ENCODE data around the gene RNF31.

Gene RNF31

GRCh38 chr14:24159777-24160498 lies 12.6 kb downstream of the RNF31 start:
- DNase-seq (ENCODE audit: low spot score) = no peak

- DNase-seq (ENCODE audit: low spot score) = no peak
These were observed 13.2 kb downstream of the RNF31 start for GRCh38 chr14:24160499-24160849.

- DNase-seq (ENCODE audit: low spot score) = peak; percentile 90
These were observed 13.8 kb downstream of the RNF31 start, which contains the start of gene IRF9 for GRCh38 chr14:24160850-24161804. Gene IRF9, plus strand, starts transcription at chr14:24161265. Its CDS starts 880 bp downstream, at chr14:24162145.

GRCh38 chr14:24162093-24162492 lies 14.8 kb downstream of the RNF31 start:
- DNase-seq (ENCODE audit: low spot score) = no peak

GRCh38 chr14:24164518-24164991 lies 17.3 kb downstream of the RNF31 start:
- no peak for DNase-seq (ENCODE audit: low spot score)

- DNase-seq (ENCODE audit: low spot score) = no peak
These were observed 18.5 kb downstream of the RNF31 start for GRCh38 chr14:24165785-24166184.

- DNase-seq (ENCODE audit: low spot score) = no peak
These were observed 20.3 kb downstream of the RNF31 start for GRCh38 chr14:24167469-24168114.

- no peak for DNase-seq (ENCODE audit: low spot score)
These were observed 24.3 kb downstream of the RNF31 start, which contains the start of gene REC8 for GRCh38 chr14:24171422-24172260. Gene REC8, plus strand, starts transcription at chr14:24172080. Its CDS starts 473 bp downstream, at chr14:24172553.

GRCh38 chr14:24172261-24172860 lies 25.1 kb downstream of the RNF31 start:
- no peak for DNase-seq (ENCODE audit: low spot score)

- no peak for DNase-seq (ENCODE audit: low spot score)
These were observed 25.6 kb downstream of the RNF31 start for GRCh38 chr14:24172871-24173281.

- no peak for DNase-seq (ENCODE audit: low spot score)
These were observed 29.3 kb downstream of the RNF31 start for GRCh38 chr14:24176599-24176998.

- no peak for DNase-seq (ENCODE audit: low spot score)
These were observed 29.9 kb downstream of the RNF31 start for GRCh38 chr14:24177041-24177825.

- no peak for DNase-seq (ENCODE audit: low spot score)
These were observed 30.6 kb downstream of the RNF31 start for GRCh38 chr14:24177891-24178290.

- DNase-seq (ENCODE audit: low spot score) = no peak
These were observed 31.3 kb downstream of the RNF31 start for GRCh38 chr14:24178399-24179178.

GRCh38 chr14:24179294-24179960 lies 32.1 kb downstream of the RNF31 start:
- no peak for DNase-seq (ENCODE audit: low spot score)

GRCh38 chr14:24179961-24180796 lies 32.9 kb downstream of the RNF31 start:
- DNase-seq (ENCODE audit: low spot score) = no peak

GRCh38 chr14:24181371-24182077 lies 34.2 kb downstream of the RNF31 start:
- DNase-seq (ENCODE audit: low spot score) = no peak
